Endothelial cell of umbilical vein (primary cell): Measurements from ENCODE around the gene TEX13A. TPM values are rescaled to one million over a fixed set of nuclear protein-coding genes. Genes with fewer than 3 reads are reported as not detected.

Source experiments
- BruUV-seq: library from RNA; stranded (reverse); fragments of 400-500 nt; replicated peaks from 2 replicates; lab custom pipeline; 2021; lab: Mats Ljungman, UMichigan
- CTCF ChIA-PET: fragments of 300-600, 350-600 bp; sonication (Branson Sonifier 250); formaldehyde crosslinking; loops from one replicate; lab custom pipeline; 2021; ENCODE audit warnings: antibody characterized with exemption, inconsistent platforms; lab: Charles Lee
- POLR2A ChIA-PET: fragments of 300-600, 350-600 bp; sonication (Branson Sonifier 250); formaldehyde crosslinking; loops from one replicate; lab custom pipeline; 2021; ENCODE audit warnings: antibody characterized with exemption, inconsistent platforms; lab: Charles Lee
- DNase-seq: peaks from one replicate; pipeline ENCODE4 v3.0.0-alpha.2; 2011; ENCODE audit warnings: low read depth, low spot score
- FAIRE-seq: peaks from 2 replicates; lab custom pipeline; 2011; peaks lifted over from hg19 to GRCh38; lab: Jason Lieb, UNC
- H2AFZ ChIP-seq: 2 replicates; pipeline ENCODE4 v1.6.0; 2012; ENCODE audit warnings: low read depth, low read length, control low read depth, inconsistent platforms
- H3K27ac ChIP-seq: 2 replicates; pipeline ENCODE4 v1.5.1; 2011; ENCODE audit warnings: low read depth, mild to moderate bottlenecking, control low read depth, low read length, moderate library complexity; ENCODE audit not compliant: insufficient read depth
- H3K27me3 ChIP-seq, 2 experiments: 2 replicates each; pipeline versions ENCODE4 v1.6.0 to v1.6.1; 2011; ENCODE audit warnings: low read length in 2 of 2, mixed read lengths in 1 of 2; ENCODE audit not compliant: control insufficient read depth in 2 of 2, insufficient read depth in 2 of 2
- H3K36me3 ChIP-seq, 2 experiments: 2 replicates in 1 of 2; 3 replicates in 1 of 2; pipeline ENCODE4 v1.5.1; 2011; ENCODE audit warnings: low read length in 2 of 2, mild to moderate bottlenecking in 1 of 2, moderate library complexity in 1 of 2; ENCODE audit not compliant: control insufficient read depth in 2 of 2, insufficient read depth in 2 of 2; ENCODE audit errors: extremely low read depth in 1 of 2
- H3K4me1 ChIP-seq: 3 replicates; pipeline ENCODE4 v1.5.1; 2011; ENCODE audit warnings: mild to moderate bottlenecking, low read length; ENCODE audit not compliant: control insufficient read depth, insufficient read depth; ENCODE audit errors: extremely low read depth
- H3K4me2 ChIP-seq: 2 replicates; pipeline ENCODE4 v1.6.1; 2011; ENCODE audit warnings: low read length, control low read depth, mixed read lengths; ENCODE audit not compliant: insufficient read depth
- H3K4me3 ChIP-seq, 3 experiments: fragments of 200-600 bp in 1 of 3; sonication (generic), shearing (Covaris generic) in 1 of 3; replicated peaks in 1 of 3; 2 replicates each; pipeline ENCODE4 v1.5.1; 2011 to 2016; ENCODE audit warnings: control low read depth in 3 of 3, low read length in 3 of 3, mild to moderate bottlenecking in 2 of 3, inconsistent platforms in 1 of 3, low read depth in 1 of 3, moderate library complexity in 1 of 3; ENCODE audit not compliant: insufficient read depth in 1 of 3
- H3K79me2 ChIP-seq: 2 replicates; pipeline ENCODE4 v1.6.0; 2012; ENCODE audit warnings: low read length, inconsistent platforms; ENCODE audit not compliant: control insufficient read depth, insufficient read depth
- H3K9ac ChIP-seq: replicated peaks from 2 replicates; pipeline ENCODE3; 2011; ENCODE audit warnings: low read length, control low read depth; ENCODE audit not compliant: insufficient read depth; ENCODE audit errors: extremely low read depth
- H3K9me1 ChIP-seq: replicated peaks from 3 replicates; pipeline ENCODE4 v1.6.0; 2011; ENCODE audit warnings: mild to moderate bottlenecking, low read length; ENCODE audit not compliant: control insufficient read depth, insufficient read depth; ENCODE audit errors: extremely low read depth
- H3K9me3 ChIP-seq: replicated peaks from 2 replicates; pipeline ENCODE4 v1.5.1; 2012; ENCODE audit warnings: low read length, inconsistent platforms; ENCODE audit not compliant: control insufficient read depth, insufficient read depth
- H4K20me1 ChIP-seq: replicated peaks from 2 replicates; pipeline ENCODE3; 2011; ENCODE audit warnings: mild to moderate bottlenecking, low read length; ENCODE audit not compliant: control insufficient read depth, insufficient read depth; ENCODE audit errors: extremely low read depth
- EZH2 ChIP-seq: IDR thresholded peaks from 2 replicates; pipeline ENCODE4 v1.6.1; 2012; ENCODE audit warnings: borderline replicate concordance, low read depth, mild to moderate bottlenecking, moderate library complexity, low read length, inconsistent platforms; ENCODE audit not compliant: severe bottlenecking
- FOS ChIP-seq: IDR thresholded peaks from 2 replicates; pipeline ENCODE4 v1.6.1; 2011; ENCODE audit warnings: mild to moderate bottlenecking, low read length, moderate library complexity, borderline replicate concordance; ENCODE audit not compliant: insufficient read depth
- GATA2 ChIP-seq: IDR thresholded peaks from 2 replicates; pipeline ENCODE4 v1.7.0; 2011; ENCODE audit warnings: low read depth, mild to moderate bottlenecking, moderate library complexity, mixed read lengths, low read length; ENCODE audit not compliant: insufficient read length, insufficient read depth
- JUN ChIP-seq: IDR thresholded peaks from 2 replicates; pipeline ENCODE4 v1.6.1; 2011; ENCODE audit warnings: borderline replicate concordance, low read depth; ENCODE audit not compliant: insufficient read length, insufficient read depth
- MAX ChIP-seq: IDR thresholded peaks from 2 replicates; pipeline ENCODE4 v1.6.1; 2011; ENCODE audit not compliant: insufficient read depth, insufficient read length
- MYC ChIP-seq: IDR thresholded peaks from one replicate; pipeline ENCODE4 v1.6.1; 2011; ENCODE audit warnings: mild to moderate bottlenecking, low read depth, low read length
- POLR2A ChIP-seq: IDR thresholded peaks from 2 replicates; pipeline ENCODE4 v1.6.1; 2012; ENCODE audit warnings: low read depth, mild to moderate bottlenecking, control low read depth, low read length
- POLR2AphosphoS5 ChIP-seq: IDR thresholded peaks from 2 replicates; pipeline ENCODE4 v1.6.1; 2012; ENCODE audit warnings: low read depth, mild to moderate bottlenecking, control low read depth, low read length, moderate library complexity; ENCODE audit not compliant: insufficient read depth
- dilution Hi-C: fragments of 300-500 bp; cut with MboI; formaldehyde crosslinking; loops from one replicate; pipeline ENCODE4 v1.15.0; 2019; ENCODE audit warnings: low sequenced_read_pairs; ENCODE audit not compliant: extremely low pct_ligation_motif_present
- intact Hi-C: fragments of 100-400 bp; cut with micrococcal nuclease; formaldehyde crosslinking; loops from one replicate; pipeline ENCODE4 v1.10.0; 2022
- polyA plus RNA-seq, 4 experiments: library from polyadenylated mRNA; depleted of rRNA in 3 of 4; stranded (reverse) in 3 of 4; unstranded in 1 of 4; fragments of >200 nt; gene quantifications; 2 replicates each; pipeline versions ENCODE4 v1.2.1 to v1.2.3, GENCODE V29; 2011 to 2012; ENCODE audit warnings: missing spikeins in 1 of 4
- total RNA-seq: library from RNA; stranded (reverse); gene quantifications from 2 replicates; pipeline ENCODE4 v1.2.3, GENCODE V29; 2021
- TF ChIP-seq, protein P1 (sequence below), 2 donors: IDR thresholded peaks; 1 replicate in 1 of 2; 2 replicates in 1 of 2; pipeline ENCODE4 v1.5.1; 2011; ENCODE audit warnings: low read length in 2 of 2, mild to moderate bottlenecking in 2 of 2, moderate library complexity in 2 of 2, control low read depth in 1 of 2, inconsistent platforms in 1 of 2, low read depth in 1 of 2; ENCODE audit not compliant: insufficient read depth in 1 of 2; ENCODE audit errors: extremely low read depth in 1 of 2

Gene TEX13A
- total and polyA plus RNA-seq, 2 donors (not counting 3 experiments of a cell fraction or from before 2014, with no cell fraction given), result not detected

- Histone ChIP-seq H3K4me3 (no peak overlapping the region), H3K9me1 (no peaks in the 10 kb centered on the region), H2AFZ (no peak overlapping the region), H4K20me1 (no peaks in the 10 kb centered on the region), H3K27ac (no peak overlapping the region), H3K36me3 (no peaks in the 10 kb centered on the region), H3K27me3 (no peaks in the 10 kb centered on the region), H3K9ac (no peak overlapping the region), H3K9me3 (no peaks in the 10 kb centered on the region), H3K4me1 (no peaks in the 10 kb centered on the region), H3K4me2 (no peak overlapping the region), H3K79me2 (no peaks in the 10 kb centered on the region)
- intact Hi-C loops, result no loop called here
- ChIA-PET CTCF (no interaction called here), POLR2A (no interaction called here)
- TF ChIP-seq JUN (no peak), GATA2 (no peak), POLR2AphosphoS5 (no peak), FOS (no peak), EZH2 (no peak), MAX (no peak), POLR2A (no peak), MYC (no peak)
- TF ChIP-seq, protein P1, sequence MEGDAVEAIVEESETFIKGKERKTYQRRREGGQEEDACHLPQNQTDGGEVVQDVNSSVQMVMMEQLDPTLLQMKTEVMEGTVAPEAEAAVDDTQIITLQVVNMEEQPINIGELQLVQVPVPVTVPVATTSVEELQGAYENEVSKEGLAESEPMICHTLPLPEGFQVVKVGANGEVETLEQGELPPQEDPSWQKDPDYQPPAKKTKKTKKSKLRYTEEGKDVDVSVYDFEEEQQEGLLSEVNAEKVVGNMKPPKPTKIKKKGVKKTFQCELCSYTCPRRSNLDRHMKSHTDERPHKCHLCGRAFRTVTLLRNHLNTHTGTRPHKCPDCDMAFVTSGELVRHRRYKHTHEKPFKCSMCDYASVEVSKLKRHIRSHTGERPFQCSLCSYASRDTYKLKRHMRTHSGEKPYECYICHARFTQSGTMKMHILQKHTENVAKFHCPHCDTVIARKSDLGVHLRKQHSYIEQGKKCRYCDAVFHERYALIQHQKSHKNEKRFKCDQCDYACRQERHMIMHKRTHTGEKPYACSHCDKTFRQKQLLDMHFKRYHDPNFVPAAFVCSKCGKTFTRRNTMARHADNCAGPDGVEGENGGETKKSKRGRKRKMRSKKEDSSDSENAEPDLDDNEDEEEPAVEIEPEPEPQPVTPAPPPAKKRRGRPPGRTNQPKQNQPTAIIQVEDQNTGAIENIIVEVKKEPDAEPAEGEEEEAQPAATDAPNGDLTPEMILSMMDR (IDR thresholded peaks at IDR 0.05; ENCODE audit: extremely low read depth in 1 of 2, insufficient read depth in 1 of 2, low read depth in 1 of 2, low read length in 2 of 2), result no peak
- no TSS peak for BruUV-seq
- DNase-seq (no peak), FAIRE-seq (no peak)
- dilution Hi-C loops, result no loop called here
These were observed 10.2 kb downstream of the TEX13A start for GRCh38 chrX:105210258-105210657.
